ENCODE data around the gene ACSF2. TPM values are rescaled to one million over a fixed set of nuclear protein-coding genes. Genes with fewer than 3 reads are reported as not detected.

Gene ACSF2
- polyA plus RNA-seq, 3 donors: 105 to 121 (median 111) TPM

DNA sequence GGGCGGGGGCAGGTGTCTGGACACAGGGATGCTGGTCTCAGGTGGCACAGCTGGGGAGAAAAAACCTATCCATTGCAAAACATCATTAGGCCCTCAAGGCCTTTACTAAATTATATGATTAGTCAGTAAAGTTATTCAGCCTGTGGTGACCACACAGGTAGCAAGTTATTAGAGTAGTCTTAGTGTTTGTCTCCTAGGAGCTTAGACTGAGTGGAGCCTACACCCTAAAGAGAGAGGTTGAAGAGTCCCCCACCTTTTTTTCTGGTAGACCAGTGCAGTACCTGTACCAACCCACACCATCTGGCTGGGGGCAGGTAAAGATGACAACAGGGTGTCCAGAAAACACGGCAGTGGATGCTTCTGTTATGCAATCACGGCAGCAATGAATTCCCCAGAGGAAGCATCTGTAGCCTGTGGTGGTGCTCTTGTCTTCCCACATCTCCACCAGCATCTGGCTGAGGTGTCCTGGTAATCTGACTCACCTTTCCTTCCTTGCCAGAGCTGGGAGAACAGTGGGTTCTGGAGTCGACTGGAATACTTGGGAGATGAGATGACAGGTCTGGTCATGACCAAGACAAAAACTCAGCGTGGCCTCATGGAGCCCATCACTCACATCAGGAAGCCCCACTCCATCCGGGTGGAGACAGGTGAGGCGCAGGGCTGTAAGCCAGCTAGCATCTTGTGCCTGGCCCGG, 93.3 kb downstream of the ACSF2 start:
- no peak for DNase-seq

DNA sequence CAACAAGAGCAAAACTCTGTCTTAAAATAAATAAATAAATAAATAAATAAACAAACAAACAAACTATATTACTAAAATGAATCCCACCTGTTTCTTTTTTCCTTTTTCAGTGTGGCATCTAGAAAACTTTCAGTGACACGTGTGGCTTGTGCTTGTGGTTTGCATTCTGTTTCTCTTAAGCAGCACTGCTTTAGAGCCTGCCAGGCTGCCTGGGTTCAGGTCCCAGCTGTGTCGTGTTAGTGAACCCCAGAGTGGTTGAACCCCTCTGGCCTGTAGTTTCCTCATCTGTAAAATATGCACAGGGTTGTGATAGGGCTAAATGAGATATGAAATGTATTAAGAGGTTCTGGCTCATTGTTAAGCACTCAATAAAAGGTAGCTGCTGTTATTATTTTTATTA, 94.5 kb downstream of the ACSF2 start:
- DNase-seq: no peak

DNA sequence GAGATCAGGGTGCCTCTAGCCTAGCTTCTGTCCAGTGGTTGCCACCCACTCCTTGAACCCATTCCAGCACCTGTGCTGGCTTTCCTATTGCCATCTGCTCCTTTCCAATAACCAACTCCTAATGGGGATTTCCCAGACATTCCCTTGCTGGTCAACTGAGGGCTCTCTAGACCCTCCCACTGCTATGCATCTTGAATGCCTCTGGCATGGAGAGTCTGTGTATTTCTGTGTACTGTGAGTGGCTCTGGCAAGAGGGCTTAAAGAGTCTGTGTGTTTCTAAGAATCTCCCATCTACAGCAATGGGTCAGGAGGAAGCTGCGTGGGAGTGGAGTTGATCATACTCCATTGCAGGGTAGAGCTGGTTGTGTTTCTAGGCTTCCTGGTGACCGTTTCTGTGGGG, 95.5 kb downstream of the ACSF2 start:
- no peak for DNase-seq

DNA sequence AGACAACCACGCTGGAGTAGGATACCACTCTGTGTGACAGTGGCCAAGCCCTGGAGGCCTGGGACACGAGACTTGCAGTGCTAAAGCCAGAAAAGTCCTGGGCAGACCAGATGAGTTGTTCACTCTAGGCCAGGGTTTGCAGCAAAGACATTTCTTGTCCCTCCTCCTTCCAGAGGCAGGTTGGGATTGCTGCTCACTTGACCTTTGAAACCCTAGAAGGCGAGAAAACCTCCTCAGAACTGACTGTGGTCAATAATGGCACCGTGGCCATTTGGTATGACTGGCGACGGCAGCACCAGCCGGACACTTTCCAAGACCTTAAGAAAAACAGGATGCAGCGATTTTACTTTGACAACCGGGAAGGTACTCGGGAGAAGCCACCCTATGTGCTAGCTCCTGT, 96.7 kb downstream of the ACSF2 start:
- DNase-seq: no peak

DNA sequence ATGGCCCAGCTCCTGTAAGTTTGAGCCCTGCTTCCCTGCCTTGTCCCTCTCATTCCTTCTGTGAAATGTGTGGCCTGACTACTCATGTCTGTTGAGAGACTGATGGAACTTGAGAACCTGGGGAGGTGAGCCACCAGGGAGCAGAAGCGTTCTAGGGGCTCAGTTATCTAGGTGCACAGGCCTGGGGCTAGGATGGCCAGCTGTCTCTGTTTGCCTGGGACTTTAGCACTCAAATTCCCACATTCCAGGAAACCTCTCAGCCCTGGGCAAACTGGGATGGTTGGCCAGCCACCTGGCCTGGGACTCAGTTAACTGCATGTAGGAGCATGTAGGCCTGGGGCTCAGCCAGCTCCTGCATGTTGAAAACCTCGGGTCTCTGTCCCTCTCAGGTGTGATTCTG, 97.2 kb downstream of the ACSF2 start:
- DNase-seq: no peak

Other genes starting within 250 kb of the ACSF2 start
- 100 to 1,000 TPM; 388 to 763 (median 498) TPM for gene COL1A1, start 224.6 kb upstream of the ACSF2 start, polyA plus RNA-seq (ENCODE audit: insufficient read length in 3 of 3)
- gene TMEM92, start 151.8 kb upstream of the ACSF2 start, polyA plus RNA-seq (ENCODE audit: insufficient read length in 3 of 3): 1 to 10 TPM; 1.9 to 3.2 (median 3.2) TPM
- gene XYLT2, start 80.1 kb upstream of the ACSF2 start, polyA plus RNA-seq (ENCODE audit: insufficient read length in 3 of 3): 10 to 100 TPM; 25.3 to 30.3 (median 29.4) TPM
- gene MRPL27, start 53.0 kb upstream of the ACSF2 start, polyA plus RNA-seq (ENCODE audit: insufficient read length in 3 of 3): 10 to 100 TPM; 75.4 to 81.2 (median 80.8) TPM
- gene EME1, start 53.0 kb upstream of the ACSF2 start, polyA plus RNA-seq (ENCODE audit: insufficient read length in 3 of 3): 10 to 100 TPM in 1 of 3 donors, 1 to 10 TPM in 2; 7.7 to 11.9 (median 9.0) TPM
- 10 to 100 TPM; 56.7 to 67.6 (median 61.0) TPM for gene LRRC59, start 28.7 kb upstream of the ACSF2 start, polyA plus RNA-seq (ENCODE audit: insufficient read length in 3 of 3)
- 1 to 10 TPM; 2.0 to 4.0 (median 3.6) TPM for gene CHAD, start 42.7 kb downstream of the ACSF2 start, polyA plus RNA-seq (ENCODE audit: insufficient read length in 3 of 3)
- 10 to 100 TPM; 52.7 to 62.3 (median 58.9) TPM for gene RSAD1, start 52.6 kb downstream of the ACSF2 start, polyA plus RNA-seq (ENCODE audit: insufficient read length in 3 of 3)
- gene MYCBPAP, start 82.2 kb downstream of the ACSF2 start, polyA plus RNA-seq (ENCODE audit: insufficient read length in 3 of 3): 1 to 10 TPM; 1.4 to 2.4 (median 2.3) TPM
- gene EPN3, start 106.5 kb downstream of the ACSF2 start, polyA plus RNA-seq (ENCODE audit: insufficient read length in 3 of 3): 10 to 100 TPM; 15.4 to 16.8 (median 16.2) TPM
- 10 to 100 TPM; 46.1 to 67.4 (median 62.3) TPM for gene SPATA20, start 121.0 kb downstream of the ACSF2 start, polyA plus RNA-seq (ENCODE audit: insufficient read length in 3 of 3)
- gene CACNA1G, start 134.5 kb downstream of the ACSF2 start, polyA plus RNA-seq (ENCODE audit: insufficient read length in 3 of 3): 1 to 10 TPM; 6.3 to 8.1 (median 7.7) TPM
- 10 to 100 TPM in 2 of 3 donors, 1 to 10 TPM in 1; 8.7 to 22.2 (median 21.2) TPM for gene ABCC3, start 208.7 kb downstream of the ACSF2 start, polyA plus RNA-seq (ENCODE audit: insufficient read length in 3 of 3)

Measured in renal pelvis (tissue), 4 donors.